GM23248 (cell line): ENCODE data around the gene SNAPC1.

ENCODE experiments used
- EZH2 ChIP-seq: fragments of 200-600 bp; sonication (generic); IDR thresholded peaks from 2 replicates; pipeline ENCODE4 v1.6.1; 2018; ENCODE audit warnings: antibody characterized with exemption, mild to moderate bottlenecking; ENCODE audit not compliant: insufficient read depth, poor library complexity, severe bottlenecking
- EZH2phosphoT487 ChIP-seq: fragments of 200-600 bp; sonication (generic); IDR thresholded peaks from 2 replicates; pipeline ENCODE4 v1.6.1; 2018; ENCODE audit warnings: antibody characterized with exemption, moderate library complexity, mild to moderate bottlenecking, low read depth; ENCODE audit not compliant: insufficient read depth

GRCh38 chr14:61713724-61714437 is 48.3 kb upstream of the SNAPC1 start:
- TF ChIP-seq EZH2phosphoT487 (no peak), EZH2 (no peak)
